Heart left ventricle (tissue), 13 donors: ENCODE measurements around the gene TAT.

Source experiments
- POLR2A ChIP-seq, 2 donors: fragments of 450-650 bp; IDR thresholded peaks; one replicate each; pipeline ENCODE4 v1.6.1; 2017; ENCODE audit warnings: antibody characterized with exemption in 2 of 2, mild to moderate bottlenecking in 2 of 2, moderate library complexity in 2 of 2
- TF ChIP-seq, protein P1 (sequence below), 12 donors: fragments of 200-600 bp; sonication (generic) in 4 of 12; IDR thresholded peaks; one replicate each; pipeline versions ENCODE4 v1.5.0 to v1.8.0; 2018 to 2022; ENCODE audit warnings: antibody characterized with exemption in 12 of 12, mild to moderate bottlenecking in 5 of 12
- donor health status: ischemic (EF 13 %, LVEDD 7.1; RV severe dilation, severe dysfunction).
- donor health status: DM: no; HTN: yes; CAD: no.
- donor health status: DM: no; HTN: no; CAD: no.
- donor health status: ischemic (EF 25% LVEDD 6.9; RV normal size, moderate dysfunction).
- donor health status: ischemic (EF 25% LVEDD 5.7; RV mildly dilated, moderate dysfunction).
- donor health status: ischemic (EF 35%, LVEDD 5.7; RV mildly dilated, moderate dysfunction).
- donor health status: nonischemic (EF 11% LVEDD 7.7; RV severe dilation, severe dysfunction).
- donor health status: DM: yes; HTN: yes; CAD: no.
- donor health status: PGD.
- donor health status: ischemic (EF 29% LVEDD 5.4; RV normal size, mild dysfunction).
- donor health status: nonischemic (EF 23%, LVEDD 6.1; RV moderate dilation, normal function).

DNA sequence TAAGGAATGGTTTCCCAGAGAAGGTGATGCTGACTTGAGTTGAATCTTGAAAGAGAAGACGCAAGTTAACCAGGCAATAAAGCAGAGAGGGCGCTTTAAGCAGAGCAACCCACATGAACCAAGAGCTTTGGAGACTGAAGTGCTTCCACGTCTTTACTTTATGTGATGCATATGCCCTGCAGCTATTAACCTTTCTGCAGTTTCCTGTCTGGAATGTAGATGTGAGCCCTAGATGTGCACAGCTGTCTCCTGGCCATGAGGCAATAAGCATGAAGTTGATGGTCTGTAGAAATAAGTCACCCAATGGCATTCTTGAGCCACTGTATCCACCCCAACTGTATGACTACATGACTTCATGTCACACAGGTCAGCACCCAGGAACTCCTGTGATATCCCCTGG is 56.3 kb downstream of the TAT start:
- TF ChIP-seq, protein P1, sequence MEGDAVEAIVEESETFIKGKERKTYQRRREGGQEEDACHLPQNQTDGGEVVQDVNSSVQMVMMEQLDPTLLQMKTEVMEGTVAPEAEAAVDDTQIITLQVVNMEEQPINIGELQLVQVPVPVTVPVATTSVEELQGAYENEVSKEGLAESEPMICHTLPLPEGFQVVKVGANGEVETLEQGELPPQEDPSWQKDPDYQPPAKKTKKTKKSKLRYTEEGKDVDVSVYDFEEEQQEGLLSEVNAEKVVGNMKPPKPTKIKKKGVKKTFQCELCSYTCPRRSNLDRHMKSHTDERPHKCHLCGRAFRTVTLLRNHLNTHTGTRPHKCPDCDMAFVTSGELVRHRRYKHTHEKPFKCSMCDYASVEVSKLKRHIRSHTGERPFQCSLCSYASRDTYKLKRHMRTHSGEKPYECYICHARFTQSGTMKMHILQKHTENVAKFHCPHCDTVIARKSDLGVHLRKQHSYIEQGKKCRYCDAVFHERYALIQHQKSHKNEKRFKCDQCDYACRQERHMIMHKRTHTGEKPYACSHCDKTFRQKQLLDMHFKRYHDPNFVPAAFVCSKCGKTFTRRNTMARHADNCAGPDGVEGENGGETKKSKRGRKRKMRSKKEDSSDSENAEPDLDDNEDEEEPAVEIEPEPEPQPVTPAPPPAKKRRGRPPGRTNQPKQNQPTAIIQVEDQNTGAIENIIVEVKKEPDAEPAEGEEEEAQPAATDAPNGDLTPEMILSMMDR (IDR thresholded peaks at IDR 0.05) = no peak
- no peak for TF ChIP-seq POLR2A (IDR thresholded peaks at IDR 0.05)
